Nephron (organoid): ENCODE measurements around the gene RNF41.

Experiments
- H3K27ac Mint-ChIP-seq, 3 experiments: 2 replicates each; pipeline ENCODE4 v1.8.0; 2020; ENCODE audit warnings: mixed read lengths in 3 of 3, mild to moderate bottlenecking in 2 of 3, moderate library complexity in 1 of 3
- H3K27me3 Mint-ChIP-seq: 2 replicates; pipeline ENCODE4 v1.8.0; 2021; ENCODE audit warnings: low read depth, mild to moderate bottlenecking, moderate library complexity, mixed read lengths
- H3K36me3 Mint-ChIP-seq: 2 replicates; pipeline ENCODE4 v1.8.0; 2020; ENCODE audit warnings: low read depth, mixed read lengths
- H3K4me1 Mint-ChIP-seq: 2 replicates; pipeline ENCODE4 v1.8.0; 2020; ENCODE audit warnings: mixed read lengths
- H3K4me3 Mint-ChIP-seq, 3 experiments: 2 replicates each; pipeline ENCODE4 v1.8.0; 2020; ENCODE audit warnings: mild to moderate bottlenecking in 3 of 3, mixed read lengths in 3 of 3, moderate library complexity in 2 of 3
- H3K9me3 Mint-ChIP-seq: 2 replicates; pipeline ENCODE4 v1.8.0; 2020; ENCODE audit warnings: mixed read lengths
- CTCF ChIP-seq, 3 experiments: fragments of 200-600 bp; sonication (generic); IDR thresholded peaks; one replicate each; pipeline ENCODE4 v1.5.0; 2021; ENCODE audit warnings: antibody characterized with exemption in 3 of 3; ENCODE audit not compliant: unreplicated experiment in 3 of 3

RNF41 gene

GRCh38 chr12:56192582-56192981 is 29.1 kb downstream of the RNF41 start:
- Mint-ChIP-seq H3K27me3 (no peaks in the 10 kb centered on the region), H3K4me3 (peak overlapping the region; percentile 64 to 75 (median 65)), H3K9me3 (no peaks in the 10 kb centered on the region), H3K4me1 (peaks cover 16% of the 10 kb centered on the region), H3K27ac (peak overlapping the region; percentile 59 to 85 (median 59)), H3K36me3 (no peaks in the 10 kb centered on the region)
- no peak for TF ChIP-seq CTCF (IDR thresholded peaks at IDR 0.05; ENCODE audit: unreplicated experiment in 3 of 3)

GRCh38 chr12:56190695-56191155 is 31.0 kb downstream of the RNF41 start:
- no peaks in the 10 kb centered on the region for H3K9me3 Mint-ChIP-seq
- peaks cover 10% of the 10 kb centered on the region for H3K36me3 Mint-ChIP-seq
- peaks cover 20% of the 10 kb centered on the region for H3K4me1 Mint-ChIP-seq
- H3K27ac Mint-ChIP-seq: peak overlapping the region; percentile 91 to 99 (median 99)
- H3K27me3 Mint-ChIP-seq: no peaks in the 10 kb centered on the region
- peak overlapping the region; percentile 95 to 99 (median 97) for H3K4me3 Mint-ChIP-seq
- TF ChIP-seq CTCF (IDR thresholded peaks at IDR 0.05; ENCODE audit: unreplicated experiment in 3 of 3): no peak

DNA sequence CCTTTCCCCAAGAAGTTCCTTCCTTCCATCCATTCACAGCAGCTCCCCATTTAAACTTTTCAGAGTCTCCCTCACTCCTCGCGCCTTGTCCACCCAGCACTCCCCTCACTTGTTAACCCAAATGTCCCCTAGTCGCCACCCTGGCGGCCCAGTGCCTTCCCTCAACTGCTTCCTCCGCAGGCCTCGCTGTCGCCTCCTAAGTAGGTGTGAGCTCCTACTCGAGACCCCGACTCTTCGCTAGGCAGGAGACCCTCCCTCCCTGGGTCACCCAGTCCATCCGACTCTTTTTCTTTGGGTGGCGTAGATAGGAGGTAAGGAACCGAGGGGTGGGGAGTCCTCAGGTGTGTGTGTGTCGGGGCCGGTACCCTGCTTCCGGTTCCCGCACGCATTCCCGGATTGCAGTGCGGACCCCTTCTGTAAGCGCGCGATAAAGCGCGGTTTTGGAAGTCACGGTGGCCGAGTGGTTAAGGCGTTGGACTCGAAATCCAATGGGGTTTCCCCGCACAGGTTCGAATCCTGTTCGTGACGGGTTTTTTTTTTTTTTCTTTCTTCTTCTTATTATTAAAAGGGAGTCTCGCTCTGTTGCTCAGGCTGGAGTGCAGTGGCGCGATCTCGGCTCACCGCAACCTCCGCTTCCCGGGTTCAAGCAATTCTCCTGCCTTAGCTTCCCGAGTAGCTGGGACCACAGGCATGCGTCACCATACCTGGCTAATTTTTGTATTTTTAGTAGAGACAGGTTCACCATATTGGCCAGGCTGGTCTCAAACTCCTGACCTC is 31.6 kb downstream of the RNF41 start:
- peak in 2 of 3 experiments; percentile 15 to 22 for TF ChIP-seq CTCF (IDR thresholded peaks at IDR 0.05; ENCODE audit: unreplicated experiment in 3 of 3)
- Mint-ChIP-seq H3K4me3 (peak overlapping the region; percentile 95 to 99 (median 97)), H3K4me1 (peaks cover 20% of the 10 kb centered on the region), H3K27me3 (no peaks in the 10 kb centered on the region), H3K27ac (peak overlapping the region; percentile 91 to 99 (median 99)), H3K36me3 (peaks cover 13% of the 10 kb centered on the region), H3K9me3 (no peaks in the 10 kb centered on the region)

DNA sequence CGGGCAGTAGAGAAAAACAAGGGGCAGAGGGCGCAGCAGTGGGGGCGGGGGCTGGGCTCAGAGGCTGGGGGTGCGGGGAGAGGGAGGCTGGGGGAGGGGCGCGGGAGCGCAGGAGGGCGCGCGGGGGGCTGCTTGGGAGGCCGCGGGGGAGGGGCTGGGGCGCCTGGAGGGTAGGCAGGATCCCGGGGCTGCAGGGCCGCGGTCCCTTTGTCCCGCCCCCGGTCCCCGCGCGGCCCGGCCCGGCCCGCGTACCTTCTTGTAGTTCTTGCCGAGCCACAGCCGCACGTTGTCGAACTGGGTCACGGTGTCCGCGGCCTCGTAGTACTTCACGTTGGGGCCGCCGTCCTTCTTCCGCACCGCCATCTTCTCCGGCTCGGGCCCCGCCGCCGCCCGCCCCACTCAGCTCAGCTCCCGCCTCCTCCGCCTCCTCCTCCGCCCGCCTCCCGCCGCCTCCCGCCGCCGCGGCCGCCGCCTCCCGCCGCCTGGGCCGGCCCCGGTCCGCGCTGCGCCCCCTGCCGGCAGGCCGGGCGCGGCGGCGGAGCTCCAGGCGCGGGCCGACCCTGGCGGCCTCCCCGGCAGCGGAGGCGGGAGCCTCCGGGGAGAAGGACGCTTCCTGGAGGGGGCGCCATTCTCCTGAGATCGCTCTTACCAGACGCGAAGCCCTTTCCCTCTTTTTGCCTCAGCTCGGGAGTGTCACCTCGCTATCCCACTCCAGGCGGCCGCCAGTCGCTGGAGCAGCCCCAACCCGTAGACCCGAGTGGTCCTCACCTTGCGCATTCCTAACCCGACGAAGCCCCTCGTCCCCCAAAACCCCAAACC is 32.4 kb downstream of the RNF41 start, which contains the start of gene SMARCC2:
Gene SMARCC2 (minus strand): TSS at position 385 of the 819 bp plus-strand sequence. CDS start 22 bp downstream, at position 363.
- Mint-ChIP-seq H3K36me3 (peaks cover 21% of the 10 kb centered on the region), H3K27me3 (no peaks in the 10 kb centered on the region), H3K9me3 (no peaks in the 10 kb centered on the region), H3K27ac (peak within 1 kb of the TSS; percentile 93 to 99 (median 99)), H3K4me3 (peak within 1 kb of the TSS; percentile 96 to 99 (median 97)), H3K4me1 (peaks cover 20% of the 10 kb centered on the region)
- TF ChIP-seq CTCF (IDR thresholded peaks at IDR 0.05; ENCODE audit: unreplicated experiment in 3 of 3): peak; percentile 66 to 79 (median 75)

DNA sequence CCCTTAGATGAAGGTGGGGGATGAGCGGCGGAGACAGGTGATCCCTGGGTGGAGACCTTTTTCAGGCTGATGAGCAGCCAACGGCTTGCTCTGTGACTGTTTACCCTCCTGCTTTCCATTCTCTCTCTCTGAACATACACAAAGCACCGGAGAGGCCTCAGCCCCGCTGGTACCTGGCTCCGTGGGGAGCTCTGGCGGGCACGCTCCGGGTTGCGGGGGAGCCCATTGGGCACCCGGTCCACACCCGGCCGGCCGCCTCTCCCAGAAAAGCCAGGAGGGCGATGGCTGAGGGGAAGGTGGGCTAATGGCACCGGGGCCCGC is 33.0 kb downstream of the RNF41 start:
- peaks cover 20% of the 10 kb centered on the region for H3K4me1 Mint-ChIP-seq
- no peak for TF ChIP-seq CTCF (IDR thresholded peaks at IDR 0.05; ENCODE audit: unreplicated experiment in 3 of 3)
- peak overlapping the region; percentile 93 to 98 (median 95) for H3K27ac Mint-ChIP-seq
- peak overlapping the region; percentile 91 to 96 (median 96) for H3K4me3 Mint-ChIP-seq
- H3K36me3 Mint-ChIP-seq: peaks cover 26% of the 10 kb centered on the region
- no peaks in the 10 kb centered on the region for H3K27me3 Mint-ChIP-seq
- H3K9me3 Mint-ChIP-seq: no peaks in the 10 kb centered on the region
